Bronchial epithelial cell (primary cell): Measurements from ENCODE around the gene BEGAIN. TPM values are rescaled to one million over a fixed set of nuclear protein-coding genes. Genes with fewer than 3 reads are reported as not detected.

Experiments
- DNase-seq: peaks from one replicate; pipeline ENCODE4 v3.0.0-alpha.2; 2010; ENCODE audit warnings: low read depth
- FAIRE-seq: peaks from 2 replicates; lab custom pipeline; 2011; peaks lifted over from hg19 to GRCh38; lab: Jason Lieb, UNC
- H3K27me3 ChIP-seq: 2 replicates; pipeline ENCODE4 v1.5.1; 2011; ENCODE audit warnings: low read length; ENCODE audit not compliant: control insufficient read depth, insufficient read depth
- H3K36me3 ChIP-seq: 2 replicates; pipeline ENCODE4 v1.5.1; 2011; ENCODE audit warnings: low read length; ENCODE audit not compliant: control insufficient read depth, insufficient read depth
- H3K4me3 ChIP-seq: 2 replicates; pipeline ENCODE4 v1.5.1; 2011; ENCODE audit warnings: mild to moderate bottlenecking, low read depth, low read length, control low read depth
- total RNA-seq: library from RNA; depleted of rRNA; stranded (reverse); fragments of >200 nt; gene quantifications from 2 replicates; pipeline ENCODE4 v1.2.1, GENCODE V29; 2014
- TF ChIP-seq, protein P1 (sequence below): IDR thresholded peaks from 2 replicates; pipeline ENCODE4 v1.5.1; 2011; ENCODE audit warnings: mild to moderate bottlenecking, moderate library complexity, low read length, control low read depth, inconsistent platforms; ENCODE audit not compliant: insufficient read depth, severe bottlenecking

Gene BEGAIN
- total RNA-seq, 1 donor from 2014 or later: 1.1 TPM

- FAIRE-seq (no peak), DNase-seq (no peak)
- Histone ChIP-seq H3K4me3 (no peak overlapping the region), H3K27me3 (peaks cover 5% of the 10 kb centered on the region), H3K36me3 (no peaks in the 10 kb centered on the region)
- TF ChIP-seq, protein P1, sequence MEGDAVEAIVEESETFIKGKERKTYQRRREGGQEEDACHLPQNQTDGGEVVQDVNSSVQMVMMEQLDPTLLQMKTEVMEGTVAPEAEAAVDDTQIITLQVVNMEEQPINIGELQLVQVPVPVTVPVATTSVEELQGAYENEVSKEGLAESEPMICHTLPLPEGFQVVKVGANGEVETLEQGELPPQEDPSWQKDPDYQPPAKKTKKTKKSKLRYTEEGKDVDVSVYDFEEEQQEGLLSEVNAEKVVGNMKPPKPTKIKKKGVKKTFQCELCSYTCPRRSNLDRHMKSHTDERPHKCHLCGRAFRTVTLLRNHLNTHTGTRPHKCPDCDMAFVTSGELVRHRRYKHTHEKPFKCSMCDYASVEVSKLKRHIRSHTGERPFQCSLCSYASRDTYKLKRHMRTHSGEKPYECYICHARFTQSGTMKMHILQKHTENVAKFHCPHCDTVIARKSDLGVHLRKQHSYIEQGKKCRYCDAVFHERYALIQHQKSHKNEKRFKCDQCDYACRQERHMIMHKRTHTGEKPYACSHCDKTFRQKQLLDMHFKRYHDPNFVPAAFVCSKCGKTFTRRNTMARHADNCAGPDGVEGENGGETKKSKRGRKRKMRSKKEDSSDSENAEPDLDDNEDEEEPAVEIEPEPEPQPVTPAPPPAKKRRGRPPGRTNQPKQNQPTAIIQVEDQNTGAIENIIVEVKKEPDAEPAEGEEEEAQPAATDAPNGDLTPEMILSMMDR: no peak
Observed at GRCh38 chr14:100585448-100586152, 1.6 kb downstream of the BEGAIN start.

DNA sequence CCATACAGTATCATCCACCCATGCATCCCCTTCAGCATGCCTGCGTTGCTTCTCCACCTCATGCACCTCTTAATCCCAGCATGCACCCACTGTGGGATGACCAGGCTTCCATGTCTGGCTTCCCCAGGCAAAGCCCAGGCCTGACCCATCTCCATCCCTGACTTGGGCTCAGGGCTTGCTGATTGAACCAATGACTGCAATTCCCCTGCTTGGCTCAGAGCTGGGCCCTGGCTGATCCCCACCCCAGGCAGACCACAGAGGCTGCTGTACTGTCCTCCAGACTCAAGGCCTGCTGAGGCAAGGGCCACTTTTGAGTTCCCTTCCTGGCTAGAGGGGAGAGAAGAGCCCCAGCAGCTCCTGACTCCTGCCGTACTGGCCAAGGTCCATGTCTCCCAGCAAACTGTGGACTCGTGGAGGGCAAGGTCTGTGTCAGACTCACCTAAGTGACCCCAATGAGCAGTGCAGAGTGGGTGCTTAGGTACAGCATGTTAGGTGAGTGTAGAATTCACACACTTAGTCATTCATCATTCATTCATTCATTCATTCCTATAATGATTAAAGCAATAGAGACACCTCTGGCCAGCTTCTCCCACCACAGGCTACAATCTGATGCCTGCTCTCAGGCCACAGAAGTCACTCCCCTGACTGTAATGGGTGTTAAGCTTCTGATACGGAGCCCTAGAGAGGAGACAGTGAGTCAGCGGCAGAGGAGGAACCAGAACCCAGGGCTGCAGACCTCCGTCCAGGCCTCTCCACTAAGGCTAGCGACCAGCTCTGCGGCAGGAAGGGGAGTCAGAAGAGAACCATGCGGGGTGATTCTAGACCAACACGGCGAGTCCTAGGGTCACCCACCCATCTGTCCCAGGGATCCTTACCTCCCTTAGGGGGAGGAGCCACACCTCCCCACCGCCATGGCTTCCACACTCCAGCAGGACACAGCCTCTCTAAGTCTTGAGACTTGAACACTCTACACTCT lies 2.9 kb downstream of the BEGAIN start:
- Histone ChIP-seq H3K27me3 (peaks cover 5% of the 10 kb centered on the region), H3K4me3 (no peak overlapping the region), H3K36me3 (no peaks in the 10 kb centered on the region)
- TF ChIP-seq, protein P1: no peak
- DNase-seq (no peak), FAIRE-seq (peak; percentile 36)

GRCh38 chr14:100583245-100583644 lies 4.0 kb downstream of the BEGAIN start:
- H3K27me3 ChIP-seq: peaks cover 3% of the 10 kb centered on the region
- no peak for DNase-seq
- FAIRE-seq: no peak
- TF ChIP-seq, protein P1: no peak
- no peaks in the 10 kb centered on the region for H3K36me3 ChIP-seq
- no peak overlapping the region for H3K4me3 ChIP-seq

DNA sequence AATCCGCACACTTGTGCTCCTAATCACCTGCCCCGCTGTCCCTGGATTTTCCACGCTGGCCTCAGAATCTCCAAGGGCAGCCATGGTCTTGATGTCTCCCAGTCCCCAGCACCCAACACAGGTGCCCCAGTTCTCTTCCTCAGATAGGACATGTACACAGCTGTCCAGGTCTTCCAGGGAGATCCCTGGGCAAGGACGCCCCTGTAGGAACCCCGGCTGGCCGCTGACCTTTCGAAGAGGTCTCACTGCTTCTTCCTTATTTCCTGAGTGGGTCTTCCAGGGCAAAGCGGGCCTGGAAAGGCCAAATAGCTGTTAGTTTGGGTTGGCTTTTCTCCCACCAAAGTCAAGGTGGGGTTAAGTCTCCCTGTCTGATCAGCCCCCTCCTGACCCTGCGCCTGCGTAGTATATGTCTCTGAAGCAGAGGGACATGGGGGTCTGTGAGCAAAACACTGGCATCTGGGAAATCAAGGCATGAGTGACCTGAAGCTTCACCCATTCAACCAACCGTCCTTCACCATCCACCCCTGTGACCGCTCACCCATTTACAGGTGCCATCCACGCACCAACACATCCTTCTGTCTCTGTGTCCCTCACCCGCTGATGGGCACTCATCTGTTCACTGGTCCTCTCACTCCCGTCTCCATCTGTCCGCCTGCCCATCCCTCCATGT lies 4.6 kb downstream of the BEGAIN start:
- no peak overlapping the region for H3K4me3 ChIP-seq
- peak; percentile 43 for FAIRE-seq
- H3K36me3 ChIP-seq: no peaks in the 10 kb centered on the region
- H3K27me3 ChIP-seq: peaks cover under 1% of the 10 kb centered on the region
- DNase-seq: no peak
- TF ChIP-seq, protein P1: no peak

GRCh38 chr14:100581228-100582145 lies 5.7 kb downstream of the BEGAIN start:
- FAIRE-seq (no peak), DNase-seq (no peak)
- Histone ChIP-seq H3K4me3 (no peak overlapping the region), H3K27me3 (no peaks in the 10 kb centered on the region), H3K36me3 (no peaks in the 10 kb centered on the region)
- TF ChIP-seq, protein P1: no peak
